OCI-LY7 (cell line): ENCODE data around the gene NCKAP1. TPM values are rescaled to one million over a fixed set of nuclear protein-coding genes. Genes with fewer than 3 reads are reported as not detected.
"Not testable (repeated sequence)": the region's sequence is repeated elsewhere in the genome, so short reads cannot be mapped to it uniquely, and the experiment has no call there.

ENCODE experiments used
- BruUV-seq: library from RNA; stranded (reverse); fragments of 400-500 nt; replicated peaks from 2 replicates; lab custom pipeline; 2021; lab: Mats Ljungman, UMichigan
- CTCF ChIA-PET: fragments of 300-600 bp; sonication (Branson Sonifier 250); formaldehyde crosslinking; loops from one replicate; lab custom pipeline; 2022; ENCODE audit warnings: antibody characterized with exemption; ENCODE audit not compliant: unreplicated experiment; lab: Charles Lee
- POLR2A ChIA-PET: fragments of 300-600 bp; sonication (Branson Sonifier 250); formaldehyde crosslinking; loops from one replicate; lab custom pipeline; 2022; ENCODE audit warnings: antibody characterized with exemption; lab: Charles Lee
- DNase-seq: peaks from one replicate; pipeline ENCODE4 v3.0.0-alpha.2; 2015; ENCODE audit warnings: low spot score
- H2AFZ ChIP-seq: fragments of 200-600 bp; sonication (generic), shearing (Covaris generic); 2 replicates; pipeline ENCODE4 v1.6.1; 2014; ENCODE audit warnings: mild to moderate bottlenecking, antibody characterized with exemption, low read length, moderate library complexity
- H3K27ac ChIP-seq: fragments of 200-600 bp; sonication (generic); 2 replicates; pipeline ENCODE4 v1.5.1; 2014; ENCODE audit warnings: mixed run types, low read depth, mild to moderate bottlenecking, moderate library complexity, low read length, inconsistent platforms; ENCODE audit not compliant: poor library complexity, severe bottlenecking
- H3K36me3 ChIP-seq: fragments of 200-600 bp; sonication (generic); 2 replicates; pipeline ENCODE4 v1.6.1; 2014; ENCODE audit warnings: mild to moderate bottlenecking, antibody characterized with exemption, low read length, moderate library complexity, mixed read lengths; ENCODE audit not compliant: insufficient read depth
- H3K4me1 ChIP-seq: fragments of 200-600 bp; sonication (generic); 2 replicates; pipeline ENCODE4 v1.5.1; 2014; ENCODE audit warnings: mild to moderate bottlenecking, low read length; ENCODE audit not compliant: insufficient read depth, poor library complexity, severe bottlenecking
- H3K4me2 ChIP-seq: fragments of 200-600 bp; sonication (generic); 2 replicates; pipeline ENCODE4 v1.6.1; 2014; ENCODE audit warnings: mild to moderate bottlenecking, low read length
- H3K4me3 ChIP-seq: fragments of 200-600 bp; sonication (generic); 2 replicates; pipeline ENCODE4 v1.5.1; 2014; ENCODE audit warnings: mild to moderate bottlenecking, low read depth, low read length; ENCODE audit not compliant: poor library complexity, severe bottlenecking
- H3K79me2 ChIP-seq: fragments of 200-600 bp; sonication (generic); 2 replicates; pipeline ENCODE4 v1.6.1; 2016; ENCODE audit warnings: low read depth, mild to moderate bottlenecking, low read length, moderate library complexity, mixed read lengths; ENCODE audit not compliant: insufficient read depth
- H3K9me2 ChIP-seq: fragments of 200-600 bp; sonication (generic); 2 replicates; pipeline ENCODE4 v1.6.1; 2016; ENCODE audit warnings: mild to moderate bottlenecking, low read length, mixed read lengths; ENCODE audit not compliant: insufficient read depth
- H3K9me3 ChIP-seq: fragments of 200-600 bp; sonication (generic); 2 replicates; pipeline ENCODE4 v1.6.1; 2014; ENCODE audit warnings: mild to moderate bottlenecking, mixed run types, low read length, mixed read lengths
- H4K20me1 ChIP-seq: fragments of 200-600 bp; sonication (generic); 2 replicates; pipeline ENCODE4 v1.6.1; 2014; ENCODE audit warnings: mild to moderate bottlenecking, antibody characterized with exemption, low read length, moderate library complexity, mixed read lengths; ENCODE audit not compliant: insufficient read depth
- CTCF ChIP-seq: fragments of 200-600 bp; sonication (generic); conservative IDR thresholded peaks from 2 replicates; pipeline ENCODE4 v1.5.1; 2014; ENCODE audit warnings: mild to moderate bottlenecking, antibody characterized with exemption, low read length, moderate library complexity, mixed read lengths
- EZH2phosphoT487 ChIP-seq: fragments of 200-600 bp; sonication (generic); IDR thresholded peaks from 2 replicates; pipeline ENCODE4 v1.6.1; 2018; ENCODE audit warnings: low read depth, borderline replicate concordance, mild to moderate bottlenecking, mixed run types, antibody characterized with exemption, low read length, moderate library complexity, mixed read lengths
- intact Hi-C: fragments of 100-400 bp; cut with micrococcal nuclease; formaldehyde crosslinking; loops from one replicate; pipeline ENCODE4 v1.10.0; 2022; ENCODE audit not compliant: unreplicated experiment
- total RNA-seq, 2 experiments: library from RNA; depleted of rRNA in 1 of 2; stranded (reverse); fragments of >200 nt in 1 of 2; shearing (Covaris generic) in 1 of 2; gene quantifications; 2 replicates each; pipeline ENCODE4 v1.2.3, GENCODE V29; 2014 to 2022

The NCKAP1 gene
- total RNA-seq, 2 experiments from 2014 or later, result 0.06 to 0.55 TPM

GRCh38 chr2:182994228-182994912 is 43.9 kb downstream of the NCKAP1 start:
- Histone ChIP-seq H3K27ac (no peak overlapping the region), H2AFZ (no peak overlapping the region), H3K36me3 (no peaks in the 10 kb centered on the region), H3K79me2 (no peaks in the 10 kb centered on the region), H4K20me1 (0 out of 2 replicates have a peak, but pooled peaks cover 5% of the 10 kb centered on the region), H3K4me3 (no peak overlapping the region), H3K4me1 (no peaks in the 10 kb centered on the region), H3K4me2 (no peak overlapping the region), H3K9me3 (no peaks in the 10 kb centered on the region), H3K9me2 (no peaks in the 10 kb centered on the region)
- no peak for DNase-seq
- BruUV-seq, result no TSS peak
- TF ChIP-seq EZH2phosphoT487 (no peak), CTCF (no peak)
- ChIA-PET POLR2A (interaction anchor here (0.6 to 1.2 kb wide), 8 partner anchors 8 to 279 kb away, joined by 3 to 5 read pairs (median 4); no protein-coding TSS in a partner anchor), CTCF (no interaction called here)
- intact Hi-C loops, result no loop called here

GRCh38 chr2:182982941-182983340 is 55.3 kb downstream of the NCKAP1 start:
- CTCF ChIA-PET, result no interaction called here
- no peaks in the 10 kb centered on the region for H3K36me3 ChIP-seq
- H3K4me1 ChIP-seq, result peaks cover 13% of the 10 kb centered on the region
- no peaks in the 10 kb centered on the region for H3K9me2 ChIP-seq
- POLR2A ChIA-PET, result no interaction called here
- H3K4me3 ChIP-seq, result no peak overlapping the region
- H3K27ac ChIP-seq, result no peak overlapping the region
- no TSS peak for BruUV-seq
- intact Hi-C loops, result no loop called here
- H3K4me2 ChIP-seq, result no peak overlapping the region
- DNase-seq, result no peak
- no peaks in the 10 kb centered on the region for H3K79me2 ChIP-seq
- TF ChIP-seq EZH2phosphoT487 (no peak), CTCF (no peak)
- H3K9me3 ChIP-seq, result no peaks in the 10 kb centered on the region
- no peaks in the 10 kb centered on the region for H4K20me1 ChIP-seq
- peak overlapping the region; percentile 3; the same call in 1 of the 2 replicates for H2AFZ ChIP-seq

GRCh38 chr2:182981475-182981874 is 56.8 kb downstream of the NCKAP1 start:
- H3K79me2 ChIP-seq, H3K9me3 ChIP-seq, H2AFZ ChIP-seq, BruUV-seq, DNase-seq, H3K4me2 ChIP-seq, H3K27ac ChIP-seq, H3K36me3 ChIP-seq, H4K20me1 ChIP-seq, H3K4me3 ChIP-seq, CTCF ChIA-PET, H3K9me2 ChIP-seq: not testable (repeated sequence)
- POLR2A ChIA-PET, result interaction anchor here (0.6 to 1.2 kb wide), 3 partner anchors 42 to 191 kb away, joined by 3 to 5 read pairs (median 4); no protein-coding TSS in a partner anchor
- intact Hi-C loops, result loop anchor here (2.0 kb wide), 1 partner anchor 315 kb away; no protein-coding TSS in a partner anchor
- H3K4me1 ChIP-seq, result peaks cover 20% of the 10 kb centered on the region
